Fibroblast of lung (primary cell): ENCODE data around the gene MAP1LC3B.

Source experiments
- CTCF ChIP-seq, 2 donors: IDR thresholded peaks in 1 of 2; conservative IDR thresholded peaks in 1 of 2; 1 replicate in 1 of 2; 2 replicates in 1 of 2; pipeline ENCODE4 v1.5.1; 2011 to 2012; ENCODE audit warnings: low read length in 2 of 2, control low read depth in 1 of 2, inconsistent platforms in 1 of 2, low read depth in 1 of 2, mild to moderate bottlenecking in 1 of 2
- EZH2 ChIP-seq: IDR thresholded peaks from 2 replicates; pipeline ENCODE4 v1.5.1; 2012; ENCODE audit warnings: low read length, control low read depth, mild to moderate bottlenecking; ENCODE audit errors: missing control alignments

GRCh38 chr16:87351320-87351698 lies 40.8 kb upstream of the MAP1LC3B start:
- TF ChIP-seq CTCF (conservative IDR thresholded peaks at IDR 0.05 in 1 of 2, IDR thresholded peaks at IDR 0.05 in 1 of 2; ENCODE audit: low read depth in 1 of 2, low read length in 2 of 2) (no peak), EZH2 (no peak)
